HepG2 (cell line): ENCODE measurements around the gene DIMT1.

Experiments
- CTCF ChIP-seq: sonication (generic); formaldehyde crosslinking; IDR thresholded peaks from 2 replicates; pipeline ENCODE4 v1.5.0; 2020; ENCODE audit warnings: mild to moderate bottlenecking, missing genetic modification reagents, moderate library complexity
- MAX ChIP-seq: IDR thresholded peaks from 2 replicates; pipeline ENCODE4 v1.6.1; 2012; ENCODE audit warnings: inconsistent platforms
- SMC3 ChIP-seq: IDR thresholded peaks from 2 replicates; pipeline ENCODE4 v1.6.1; 2011; ENCODE audit warnings: low read length, improper control_type of control experiment
- ZNF552 ChIP-seq: sonication (generic); formaldehyde crosslinking; IDR thresholded peaks from 2 replicates; pipeline ENCODE4 v1.9.0; 2022; ENCODE audit warnings: missing genetic modification reagents, mild to moderate bottlenecking, borderline replicate concordance
- TF ChIP-seq, protein P1 (sequence below): sonication (generic); formaldehyde crosslinking; IDR thresholded peaks from 2 replicates; pipeline ENCODE4 v1.5.0; 2020; ENCODE audit warnings: mild to moderate bottlenecking, missing genetic modification reagents

DNA sequence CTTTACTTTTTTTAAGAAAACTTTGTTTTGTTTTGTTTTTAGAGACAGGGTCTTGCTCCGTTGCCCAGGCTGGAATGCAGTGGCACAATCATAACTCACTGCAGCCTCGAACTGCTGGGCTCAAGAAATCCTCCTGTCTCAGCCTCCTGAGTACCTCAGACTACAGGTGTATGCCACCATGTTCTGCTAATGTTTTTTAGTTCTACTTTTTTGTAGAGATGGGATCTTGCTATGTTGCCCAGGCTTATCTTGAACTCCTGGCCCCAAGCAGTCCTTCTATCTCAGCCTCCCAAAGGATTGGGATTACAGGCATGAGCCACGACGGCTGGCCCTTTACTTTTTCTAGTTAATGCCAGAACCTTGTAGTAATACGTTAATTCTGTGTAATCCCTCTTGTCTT lies 44.8 kb upstream of the DIMT1 start:
- TF ChIP-seq ZNF552 (no peak), CTCF (CRISPR knock-in tag) (no peak), SMC3 (no peak), MAX (no peak)
- TF ChIP-seq, protein P1, sequence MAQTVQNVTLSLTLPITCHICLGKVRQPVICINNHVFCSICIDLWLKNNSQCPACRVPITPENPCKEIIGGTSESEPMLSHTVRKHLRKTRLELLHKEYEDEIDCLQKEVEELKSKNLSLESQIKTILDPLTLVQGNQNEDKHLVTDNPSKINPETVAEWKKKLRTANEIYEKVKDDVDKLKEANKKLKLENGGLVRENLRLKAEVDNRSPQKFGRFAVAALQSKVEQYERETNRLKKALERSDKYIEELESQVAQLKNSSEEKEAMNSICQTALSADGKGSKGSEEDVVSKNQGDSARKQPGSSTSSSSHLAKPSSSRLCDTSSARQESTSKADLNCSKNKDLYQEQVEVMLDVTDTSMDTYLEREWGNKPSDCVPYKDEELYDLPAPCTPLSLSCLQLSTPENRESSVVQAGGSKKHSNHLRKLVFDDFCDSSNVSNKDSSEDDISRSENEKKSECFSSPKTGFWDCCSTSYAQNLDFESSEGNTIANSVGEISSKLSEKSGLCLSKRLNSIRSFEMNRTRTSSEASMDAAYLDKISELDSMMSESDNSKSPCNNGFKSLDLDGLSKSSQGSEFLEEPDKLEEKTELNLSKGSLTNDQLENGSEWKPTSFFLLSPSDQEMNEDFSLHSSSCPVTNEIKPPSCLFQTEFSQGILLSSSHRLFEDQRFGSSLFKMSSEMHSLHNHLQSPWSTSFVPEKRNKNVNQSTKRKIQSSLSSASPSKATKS (CRISPR knock-in tag): no peak
